Caco-2 (cell line): ENCODE results near the gene KRT2. TPM values are rescaled to one million over a fixed set of nuclear protein-coding genes. Genes with fewer than 3 reads are reported as not detected.

ENCODE experiments used
- BruUV-seq: library from RNA; stranded (reverse); fragments of 400-500 nt; replicated peaks from 2 replicates; lab custom pipeline; 2021; lab: Mats Ljungman, UMichigan
- CTCF ChIA-PET: fragments of 300-600 bp; sonication (Branson Sonifier 250); formaldehyde crosslinking; loops from one replicate; lab custom pipeline; 2022; ENCODE audit warnings: antibody characterized with exemption; lab: Charles Lee
- POLR2A ChIA-PET: fragments of 300-600 bp; sonication (Branson Sonifier 250); formaldehyde crosslinking; loops from one replicate; lab custom pipeline; 2022; ENCODE audit warnings: antibody characterized with exemption; lab: Charles Lee
- DNase-seq, 2 experiments: peaks; one replicate each; pipeline versions ENCODE4 v3.0.0 to v3.0.0-alpha.2; 2020 to 2022
- H3K27me3 ChIP-seq: replicated peaks from 2 replicates; pipeline ENCODE4 v1.6.0; 2011; ENCODE audit warnings: low read length; ENCODE audit not compliant: control insufficient read depth, insufficient read depth
- H3K36me3 ChIP-seq: 2 replicates; pipeline ENCODE4 v1.5.1; 2011; ENCODE audit warnings: low read length; ENCODE audit not compliant: control insufficient read depth, insufficient read depth
- H3K4me1 ChIP-seq: fragments of 250-450 bp; sonication (Bioruptor Pico); 2 replicates; pipeline ENCODE4 v1.5.1; 2020; ENCODE audit warnings: mild to moderate bottlenecking
- H3K4me3 ChIP-seq: 2 replicates; pipeline ENCODE4 v1.5.1; 2011; ENCODE audit warnings: low read depth, mild to moderate bottlenecking, control low read depth, low read length
- H3K9me3 ChIP-seq: fragments of 250-450 bp; sonication (Bioruptor Pico); 2 replicates; pipeline ENCODE4 v1.5.1; 2020; ENCODE audit warnings: mild to moderate bottlenecking, moderate library complexity
- H3K27ac Mint-ChIP-seq: one replicate; pipeline ENCODE4 v1.8.0; 2022; ENCODE audit warnings: mixed read lengths; ENCODE audit not compliant: unreplicated experiment
- H3K27me3 Mint-ChIP-seq: one replicate; pipeline ENCODE4 v1.8.0; 2022; ENCODE audit warnings: mixed read lengths; ENCODE audit not compliant: insufficient read depth, unreplicated experiment
- H3K36me3 Mint-ChIP-seq: one replicate; pipeline ENCODE4 v1.8.0; 2022; ENCODE audit warnings: mild to moderate bottlenecking, mixed read lengths; ENCODE audit not compliant: insufficient read depth, unreplicated experiment
- H3K4me1 Mint-ChIP-seq: one replicate; pipeline ENCODE4 v1.8.0; 2022; ENCODE audit warnings: low read depth, mixed read lengths; ENCODE audit not compliant: unreplicated experiment
- H3K4me3 Mint-ChIP-seq: one replicate; pipeline ENCODE4 v1.8.0; 2022; ENCODE audit warnings: mild to moderate bottlenecking, moderate library complexity, mixed read lengths; ENCODE audit not compliant: unreplicated experiment
- H3K9me3 Mint-ChIP-seq: one replicate; pipeline ENCODE4 v1.8.0; 2022; ENCODE audit warnings: mixed read lengths; ENCODE audit not compliant: unreplicated experiment
- intact Hi-C: fragments of 100-400 bp; cut with micrococcal nuclease; formaldehyde crosslinking; loops from one replicate; pipeline ENCODE4 v1.10.0; 2022; ENCODE audit not compliant: unreplicated experiment
- total RNA-seq: library from RNA; stranded (reverse); gene quantifications from 2 replicates; pipeline ENCODE4 v1.2.3, GENCODE V29; 2022
- TF ChIP-seq, protein P1 (sequence below), 2 experiments: fragments of 200-600 bp in 1 of 2; IDR thresholded peaks; 1 replicate in 1 of 2; 2 replicates in 1 of 2; pipeline versions ENCODE4 v1.5.1 to v1.8.0; 2011 to 2022; ENCODE audit warnings: antibody characterized with exemption in 1 of 2, control low read depth in 1 of 2, inconsistent platforms in 1 of 2, low read depth in 1 of 2, low read length in 1 of 2, mild to moderate bottlenecking in 1 of 2, moderate library complexity in 1 of 2; ENCODE audit not compliant: insufficient read depth in 1 of 2, severe bottlenecking in 1 of 2, unreplicated experiment in 1 of 2

KRT2 gene
- total RNA-seq, 1 experiment from 2014 or later = not detected

DNA sequence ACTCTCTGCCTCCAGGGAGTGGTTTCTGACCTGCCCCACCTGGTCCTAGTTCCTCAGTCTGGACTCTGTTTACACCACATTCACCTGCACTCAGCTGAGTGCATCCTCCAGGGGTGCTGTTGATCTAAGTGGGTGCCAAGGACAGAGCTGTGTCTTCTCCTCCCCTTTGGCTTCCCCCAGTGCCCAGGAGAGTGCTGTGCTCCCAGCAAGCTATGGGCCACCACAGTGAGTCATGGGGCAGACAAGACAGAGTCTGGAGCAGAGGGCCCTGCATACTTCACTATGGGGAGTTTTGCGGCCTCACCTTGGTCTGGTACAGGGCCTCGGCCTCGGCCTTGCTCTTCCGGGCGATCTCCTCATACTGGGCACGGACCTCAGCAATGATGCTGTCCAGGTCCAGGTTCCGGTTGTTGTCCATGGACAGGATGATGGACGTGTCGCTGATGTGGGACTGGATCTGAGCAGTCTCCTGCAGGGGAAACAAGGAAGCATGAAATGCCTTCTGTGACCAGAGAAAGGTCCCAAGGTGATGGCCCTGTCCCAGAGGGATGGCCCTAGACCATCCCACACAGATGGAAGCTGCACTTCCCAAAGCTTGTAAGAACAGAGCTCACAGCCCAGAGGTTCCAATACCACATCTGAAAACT is 38.5 kb downstream of the KRT2 start:
- Histone ChIP-seq H3K4me1 (no peaks in the 10 kb centered on the region), H3K4me3 (no peak overlapping the region), H3K9me3 (no peaks in the 10 kb centered on the region), H3K27me3 (no peaks in the 10 kb centered on the region; the same call in 1 of the 2 replicates), H3K36me3 (no peaks in the 10 kb centered on the region)
- POLR2A ChIA-PET = no interaction called here
- Mint-ChIP-seq H3K4me3 (no peak overlapping the region), H3K36me3 (no peaks in the 10 kb centered on the region), H3K27ac (no peak overlapping the region), H3K9me3 (no peaks in the 10 kb centered on the region), H3K4me1 (no peaks in the 10 kb centered on the region), H3K27me3 (peaks cover 19% of the 10 kb centered on the region)
- intact Hi-C loops = no loop called here
- CTCF ChIA-PET = no interaction called here
- TF ChIP-seq, protein P1, sequence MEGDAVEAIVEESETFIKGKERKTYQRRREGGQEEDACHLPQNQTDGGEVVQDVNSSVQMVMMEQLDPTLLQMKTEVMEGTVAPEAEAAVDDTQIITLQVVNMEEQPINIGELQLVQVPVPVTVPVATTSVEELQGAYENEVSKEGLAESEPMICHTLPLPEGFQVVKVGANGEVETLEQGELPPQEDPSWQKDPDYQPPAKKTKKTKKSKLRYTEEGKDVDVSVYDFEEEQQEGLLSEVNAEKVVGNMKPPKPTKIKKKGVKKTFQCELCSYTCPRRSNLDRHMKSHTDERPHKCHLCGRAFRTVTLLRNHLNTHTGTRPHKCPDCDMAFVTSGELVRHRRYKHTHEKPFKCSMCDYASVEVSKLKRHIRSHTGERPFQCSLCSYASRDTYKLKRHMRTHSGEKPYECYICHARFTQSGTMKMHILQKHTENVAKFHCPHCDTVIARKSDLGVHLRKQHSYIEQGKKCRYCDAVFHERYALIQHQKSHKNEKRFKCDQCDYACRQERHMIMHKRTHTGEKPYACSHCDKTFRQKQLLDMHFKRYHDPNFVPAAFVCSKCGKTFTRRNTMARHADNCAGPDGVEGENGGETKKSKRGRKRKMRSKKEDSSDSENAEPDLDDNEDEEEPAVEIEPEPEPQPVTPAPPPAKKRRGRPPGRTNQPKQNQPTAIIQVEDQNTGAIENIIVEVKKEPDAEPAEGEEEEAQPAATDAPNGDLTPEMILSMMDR (IDR thresholded peaks at IDR 0.05; ENCODE audit: insufficient read depth in 1 of 2, low read depth in 1 of 2, low read length in 1 of 2, severe bottlenecking in 1 of 2, unreplicated experiment in 1 of 2) = no peak
- DNase-seq = no peak
- no TSS peak for BruUV-seq

DNA sequence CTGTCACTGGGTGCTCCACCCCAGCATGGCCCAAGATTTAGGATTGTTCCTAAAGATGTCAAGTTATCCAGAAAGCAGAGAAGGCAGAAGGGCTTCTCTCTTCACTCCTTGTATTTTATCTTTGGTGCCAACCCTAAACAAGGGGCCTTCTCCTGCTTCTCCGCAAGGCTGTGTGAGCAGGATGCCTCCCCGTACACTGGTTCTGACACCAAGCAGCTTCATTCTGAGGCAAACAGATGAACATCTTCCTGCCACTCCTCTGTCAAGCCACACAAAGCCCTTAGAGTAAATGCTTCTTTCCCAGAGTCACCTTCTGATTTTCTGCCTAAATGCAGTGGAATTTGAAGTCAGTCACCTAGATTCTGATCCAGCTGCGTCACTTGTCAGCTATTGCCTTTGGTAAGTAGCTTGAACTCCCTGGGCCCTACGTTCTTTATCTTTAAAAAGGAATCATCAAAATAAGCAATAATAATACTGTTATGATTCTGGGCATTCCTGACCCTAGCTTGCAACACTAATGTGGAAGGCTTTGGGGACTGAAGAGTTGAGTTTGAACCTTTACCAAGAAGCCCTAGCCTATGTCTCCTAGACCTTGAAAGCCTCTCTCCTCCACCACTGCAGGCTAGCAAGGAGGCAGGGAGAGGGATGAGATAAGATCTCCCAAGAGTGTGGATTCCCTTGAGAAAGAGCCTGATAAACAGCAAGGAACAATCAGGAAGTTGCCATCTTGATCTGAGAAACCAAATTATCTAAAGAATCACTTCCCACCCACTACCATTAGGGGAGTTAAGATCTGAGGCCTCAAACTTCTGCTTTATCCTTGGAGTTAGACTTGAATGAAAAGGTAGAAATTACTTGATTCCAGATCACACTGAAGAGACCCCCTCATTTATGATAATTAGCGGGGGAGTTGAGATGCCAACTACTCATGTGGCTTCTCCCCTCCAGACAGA is 39.3 kb downstream of the KRT2 start:
- Histone ChIP-seq H3K4me3 (no peak overlapping the region), H3K27me3 (no peaks in the 10 kb centered on the region; the same call in 1 of the 2 replicates), H3K4me1 (no peaks in the 10 kb centered on the region), H3K36me3 (no peaks in the 10 kb centered on the region), H3K9me3 (no peaks in the 10 kb centered on the region)
- no TSS peak for BruUV-seq
- no peaks in the 10 kb centered on the region for H3K4me1 Mint-ChIP-seq
- H3K4me3 Mint-ChIP-seq = no peak overlapping the region
- H3K9me3 Mint-ChIP-seq = no peaks in the 10 kb centered on the region
- peaks cover 22% of the 10 kb centered on the region for H3K27me3 Mint-ChIP-seq
- no peak overlapping the region for H3K27ac Mint-ChIP-seq
- TF ChIP-seq, protein P1 (IDR thresholded peaks at IDR 0.05; ENCODE audit: insufficient read depth in 1 of 2, low read depth in 1 of 2, low read length in 1 of 2, severe bottlenecking in 1 of 2, unreplicated experiment in 1 of 2) = no peak
- ChIA-PET CTCF (no interaction called here), POLR2A (no interaction called here)
- DNase-seq = no peak
- intact Hi-C loops = no loop called here
- H3K36me3 Mint-ChIP-seq = no peaks in the 10 kb centered on the region

DNA sequence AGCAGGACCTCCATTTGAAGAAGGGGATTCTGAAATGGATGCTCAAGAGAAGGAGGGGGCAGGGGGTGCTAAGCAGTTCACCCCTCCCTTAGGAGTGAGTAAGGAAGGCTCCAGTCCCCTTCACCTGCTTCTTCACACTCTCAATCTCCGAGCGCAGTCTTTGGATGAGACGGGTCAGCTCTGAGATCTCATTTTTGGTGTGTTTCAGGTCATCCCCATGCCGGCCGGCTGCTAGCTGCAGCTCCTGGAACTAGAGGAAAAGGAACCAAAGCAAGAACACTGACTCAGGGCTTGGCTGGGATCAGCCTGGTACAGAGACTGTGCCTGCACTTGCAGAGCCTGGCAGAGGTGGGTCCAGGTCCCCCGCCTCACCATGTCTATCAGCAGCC is 40.9 kb downstream of the KRT2 start:
- no peaks in the 10 kb centered on the region for H3K9me3 Mint-ChIP-seq
- no peaks in the 10 kb centered on the region; the same call in 1 of the 2 replicates for H3K27me3 ChIP-seq
- no TSS peak for BruUV-seq
- H3K36me3 Mint-ChIP-seq = peaks cover under 1% of the 10 kb centered on the region
- H3K27me3 Mint-ChIP-seq = peaks cover 18% of the 10 kb centered on the region
- ChIA-PET POLR2A (no interaction called here), CTCF (interaction anchor here (0.9 kb wide), 1 partner anchor 97 kb away, joined by 3 read pairs; no protein-coding TSS in a partner anchor)
- H3K4me3 ChIP-seq = no peak overlapping the region
- no peak for DNase-seq
- H3K4me1 ChIP-seq = no peaks in the 10 kb centered on the region
- H3K36me3 ChIP-seq = no peaks in the 10 kb centered on the region
- no peak overlapping the region for H3K27ac Mint-ChIP-seq
- no peaks in the 10 kb centered on the region for H3K9me3 ChIP-seq
- TF ChIP-seq, protein P1 (IDR thresholded peaks at IDR 0.05; ENCODE audit: insufficient read depth in 1 of 2, low read depth in 1 of 2, low read length in 1 of 2, severe bottlenecking in 1 of 2, unreplicated experiment in 1 of 2) = no peak
- no peaks in the 10 kb centered on the region for H3K4me1 Mint-ChIP-seq
- intact Hi-C loops = no loop called here
- no peak overlapping the region for H3K4me3 Mint-ChIP-seq
